Inflammatory macrophage (primary cell): ENCODE data around the gene RACGAP1.

Experiments used
- DNase-seq, 2 donors: peaks; one replicate each; pipeline ENCODE4 v3.0.0-alpha.2; 2020 to 2022

Gene RACGAP1

GRCh38 chr12:49984476-49985359, 40.6 kb downstream of the RACGAP1 start:
- no peak for DNase-seq

- DNase-seq: peak; percentile 27 to 54
Observed at GRCh38 chr12:49983892-49984291, 41.4 kb downstream of the RACGAP1 start.

- peak; percentile 62 to 69 for DNase-seq
Observed at GRCh38 chr12:49982246-49983087, 42.8 kb downstream of the RACGAP1 start.

- DNase-seq: no peak
Observed at GRCh38 chr12:49980501-49981349, 44.6 kb downstream of the RACGAP1 start.

- DNase-seq: peak in 1 of 2 donors; percentile 45
Observed at GRCh38 chr12:49979791-49980190, 45.5 kb downstream of the RACGAP1 start.

GRCh38 chr12:49979016-49979586, 46.2 kb downstream of the RACGAP1 start:
- DNase-seq: no peak

GRCh38 chr12:49978125-49978524, 47.2 kb downstream of the RACGAP1 start:
- DNase-seq: no peak

- peak; percentile 30 to 57 for DNase-seq
Observed at GRCh38 chr12:49976557-49976956, 48.7 kb downstream of the RACGAP1 start.

GRCh38 chr12:49975318-49975761, 50.0 kb downstream of the RACGAP1 start:
- DNase-seq: no peak

GRCh38 chr12:49974677-49975317, 50.5 kb downstream of the RACGAP1 start:
- peak in 1 of 2 donors; percentile 33 for DNase-seq

GRCh38 chr12:49974231-49974675, 51.0 kb downstream of the RACGAP1 start:
- peak; percentile 47 to 53 for DNase-seq

GRCh38 chr12:49973361-49973830, 51.9 kb downstream of the RACGAP1 start:
- DNase-seq: no peak

GRCh38 chr12:49972641-49973360, 52.5 kb downstream of the RACGAP1 start, which contains the start of gene AQP6:
AQP6 (plus strand) TSS chr12:49972947; CDS start chr12:49973174, 227 bp downstream.
- no peak for DNase-seq

GRCh38 chr12:49972129-49972528, 53.2 kb downstream of the RACGAP1 start:
- DNase-seq: no peak

- no peak for DNase-seq
Observed at GRCh38 chr12:49971141-49971540, 54.2 kb downstream of the RACGAP1 start.

- no peak for DNase-seq
Observed at GRCh38 chr12:49970658-49971057, 54.6 kb downstream of the RACGAP1 start.

- no peak for DNase-seq
Observed at GRCh38 chr12:49969651-49970429, 55.5 kb downstream of the RACGAP1 start.

- no peak for DNase-seq
Observed at GRCh38 chr12:49969027-49969426, 56.3 kb downstream of the RACGAP1 start.

GRCh38 chr12:49968471-49968870, 56.8 kb downstream of the RACGAP1 start:
- no peak for DNase-seq
